ENCODE results near the gene LGMN. TPM values are rescaled to one million over a fixed set of nuclear protein-coding genes. Genes with fewer than 3 reads are reported as not detected.
A peak's percentile ranks its signal among the peaks of the same experiment; 100 is the strongest.

The LGMN gene
- total and polyA plus RNA-seq, 4 donors = 56.2 to 192 (median 62.4) TPM

GRCh38 chr14:92686900-92687427 is 61.5 kb downstream of the LGMN start:
- peaks cover 0 to 5% (median under 1%) of the 10 kb centered on the region in 4 donors for H3K4me1 ChIP-seq (ENCODE audit: control insufficient read depth in 4 of 4, insufficient read depth in 4 of 4, low read length in 3 of 4)
- TF ChIP-seq GABPA (IDR thresholded peaks at IDR 0.05 in 1 of 2, conservative IDR thresholded peaks at IDR 0.05 in 1 of 2) (no peak), RAD21 (IDR thresholded peaks at IDR 0.05) (peak; percentile 78 to 87), FOXA1 (IDR thresholded peaks at IDR 0.05) (no peak), RXRA (IDR thresholded peaks at IDR 0.05) (no peak), TAF1 (conservative IDR thresholded peaks at IDR 0.05) (no peak), EGR1 (IDR thresholded peaks at IDR 0.05; ENCODE audit: low read depth in 2 of 2) (no peak), CTCF (IDR thresholded peaks at IDR 0.05; ENCODE audit: low read depth, low read length, missing input control) (peak; percentile 94), FOXA2 (IDR thresholded peaks at IDR 0.05) (no peak), HNF4A (conservative IDR thresholded peaks at IDR 0.05) (no peak)
- DNase-seq (ENCODE audit: low spot score) = peak; percentile 83
- 27% methylated on average over 45 of the region's 45 CpGs for WGBS
- H3K9ac ChIP-seq (ENCODE audit: low read depth in 1 of 2, low read length in 2 of 2) = no peak overlapping the region
- no peaks in the 10 kb centered on the region for H3K27me3 ChIP-seq (ENCODE audit: control insufficient read depth in 4 of 4, insufficient read depth in 4 of 4, low read length in 3 of 4)
- no peak overlapping the region for H3K27ac ChIP-seq (ENCODE audit: low read depth in 1 of 2, low read length in 2 of 2)
- H3K36me3 ChIP-seq (ENCODE audit: control insufficient read depth in 4 of 4, insufficient read depth in 3 of 4, low read depth in 1 of 4, low read length in 3 of 4) = peaks cover 2 to 15% (median 6%) of the 10 kb centered on the region in 4 donors
- peak overlapping the region in 1 of 3 donors; percentile 34 for H3K4me3 ChIP-seq (ENCODE audit: low read depth in 1 of 3, low read length in 3 of 3)
- no peaks in the 10 kb centered on the region for H3K9me3 ChIP-seq (ENCODE audit: control insufficient read depth in 4 of 4, low read length in 3 of 4)

GRCh38 chr14:92686411-92686899 is 62.0 kb downstream of the LGMN start:
- H3K4me3 ChIP-seq (ENCODE audit: low read depth in 1 of 3, low read length in 3 of 3) = no peak overlapping the region

GRCh38 chr14:92685784-92686355 is 62.6 kb downstream of the LGMN start:
- no peaks in the 10 kb centered on the region for H3K27me3 ChIP-seq (ENCODE audit: control insufficient read depth in 4 of 4, insufficient read depth in 4 of 4, low read length in 3 of 4)
- H3K4me1 ChIP-seq (ENCODE audit: control insufficient read depth in 4 of 4, insufficient read depth in 4 of 4, low read length in 3 of 4) = peaks cover 0 to 5% (median 0%) of the 10 kb centered on the region in 4 donors
- DNase-seq (ENCODE audit: low spot score) = no peak
- H3K4me3 ChIP-seq (ENCODE audit: low read depth in 1 of 3, low read length in 3 of 3) = no peak overlapping the region
- 92% methylated on average over 4 of the region's 4 CpGs for WGBS
- TF ChIP-seq HNF4G (IDR thresholded peaks at IDR 0.05) (no peak), REST (IDR thresholded peaks at IDR 0.05) (no peak), YY1 (IDR thresholded peaks at IDR 0.05) (no peak), FOXA1 (IDR thresholded peaks at IDR 0.05) (no peak), NR2F2 (IDR thresholded peaks at IDR 0.05) (no peak), JUND (IDR thresholded peaks at IDR 0.05) (no peak), TAF1 (conservative IDR thresholded peaks at IDR 0.05) (no peak), HNF4A (conservative IDR thresholded peaks at IDR 0.05) (no peak), GABPA (IDR thresholded peaks at IDR 0.05 in 1 of 2, conservative IDR thresholded peaks at IDR 0.05 in 1 of 2) (no peak)
- H3K36me3 ChIP-seq (ENCODE audit: control insufficient read depth in 4 of 4, insufficient read depth in 3 of 4, low read depth in 1 of 4, low read length in 3 of 4) = peaks cover 2 to 15% (median 7%) of the 10 kb centered on the region in 4 donors
- no peaks in the 10 kb centered on the region for H3K9me3 ChIP-seq (ENCODE audit: control insufficient read depth in 4 of 4, low read length in 3 of 4)
- H3K9ac ChIP-seq (ENCODE audit: low read depth in 1 of 2, low read length in 2 of 2) = no peak overlapping the region
- H3K27ac ChIP-seq (ENCODE audit: low read depth in 1 of 2, low read length in 2 of 2) = no peak overlapping the region

More at GRCh38 chr14:92686411-92686899, 62.0 kb downstream of the LGMN start:
- Histone ChIP-seq H3K27ac (ENCODE audit: low read depth in 1 of 2, low read length in 2 of 2) (no peak overlapping the region), H3K27me3 (ENCODE audit: control insufficient read depth in 4 of 4, insufficient read depth in 4 of 4, low read length in 3 of 4) (no peaks in the 10 kb centered on the region), H3K36me3 (ENCODE audit: control insufficient read depth in 4 of 4, insufficient read depth in 3 of 4, low read depth in 1 of 4, low read length in 3 of 4) (peaks cover 2 to 15% (median 6%) of the 10 kb centered on the region in 4 donors), H3K4me1 (ENCODE audit: control insufficient read depth in 4 of 4, insufficient read depth in 4 of 4, low read length in 3 of 4) (peaks cover 0 to 5% (median 0%) of the 10 kb centered on the region in 4 donors), H3K9me3 (ENCODE audit: control insufficient read depth in 4 of 4, low read length in 3 of 4) (no peaks in the 10 kb centered on the region), H3K9ac (ENCODE audit: low read depth in 1 of 2, low read length in 2 of 2) (no peak overlapping the region)
- WGBS = 86% methylated on average over 9 of the region's 9 CpGs
- no peak for DNase-seq (ENCODE audit: low spot score)
- TF ChIP-seq RAD21 (IDR thresholded peaks at IDR 0.05) = no peak
